Lung (tissue), 12 donors: Measurements from ENCODE around the gene ITPR1. TPM values are rescaled to one million over a fixed set of nuclear protein-coding genes. Genes with fewer than 3 reads are reported as not detected.

Experiments used
- ATAC-seq: fragments of 200-7000 bp; cut with Tn5 transposase; one replicate; pipeline ENCODE4 v1.9.1; 2020; ENCODE audit warnings: moderate number of reproducible peaks; ENCODE audit not compliant: insufficient read depth, low FRiP score
- DNase-seq, 3 donors: peaks; one replicate each; pipeline ENCODE4 v3.0.0-alpha.2; 2013 to 2017
- H3K27ac ChIP-seq, 2 donors: one replicate each; pipeline ENCODE4 v1.5.1; 2013; ENCODE audit warnings: mild to moderate bottlenecking in 2 of 2, moderate library complexity in 2 of 2, control low read depth in 1 of 2, inconsistent platforms in 1 of 2, low read depth in 1 of 2, low read length in 1 of 2
- H3K27me3 ChIP-seq, 3 donors: one replicate each; pipeline ENCODE4 v1.5.1; 2013; ENCODE audit warnings: low read length in 2 of 3; ENCODE audit not compliant: control insufficient read depth in 3 of 3, insufficient read depth in 3 of 3
- H3K36me3 ChIP-seq, 4 donors: one replicate each; pipeline ENCODE4 v1.5.1; 2013; ENCODE audit warnings: low read length in 4 of 4, mild to moderate bottlenecking in 1 of 4, moderate library complexity in 1 of 4; ENCODE audit not compliant: control insufficient read depth in 4 of 4, insufficient read depth in 4 of 4
- H3K4me1 ChIP-seq, 5 donors: one replicate each; pipeline ENCODE4 v1.5.1; 2013; ENCODE audit warnings: low read length in 5 of 5, mild to moderate bottlenecking in 2 of 5, moderate library complexity in 1 of 5; ENCODE audit not compliant: control insufficient read depth in 5 of 5, insufficient read depth in 5 of 5
- H3K4me3 ChIP-seq: one replicate; pipeline ENCODE4 v1.5.1; 2013; ENCODE audit warnings: mild to moderate bottlenecking, control low read depth, moderate library complexity
- H3K9ac ChIP-seq, 2 donors: one replicate each; pipeline ENCODE4 v1.5.1; 2013; ENCODE audit warnings: low read length in 2 of 2, control low read depth in 1 of 2; ENCODE audit not compliant: insufficient read depth in 1 of 2
- H3K9me3 ChIP-seq, 4 donors: one replicate each; pipeline ENCODE4 v1.5.1; 2013; ENCODE audit warnings: low read length in 3 of 4, mild to moderate bottlenecking in 1 of 4, moderate library complexity in 1 of 4; ENCODE audit not compliant: control insufficient read depth in 4 of 4, insufficient read depth in 3 of 4
- WGBS, 2 donors: extraction: QIAGEN DNeasy Blood & Tissue Kit; methylation state at CpG; one replicate each; pipeline ENCODE4 v1.1.7; 2013; 5-methylcytosine and 5-hydroxymethylcytosine counted together
- polyA plus RNA-seq, 2 donors: library from polyadenylated mRNA; stranded (reverse); fragments of 200-250 nt; gene quantifications; one replicate each; pipeline ENCODE4 v1.2.1, GENCODE V29; 2013
- total RNA-seq, 2 donors: library from RNA; depleted of rRNA in 1 of 2; stranded (reverse); fragments of >200 nt in 1 of 2; gene quantifications; one replicate each; pipeline ENCODE4 v1.2.1, GENCODE V29; 2014 to 2021
- TF ChIP-seq, protein P1 (sequence below): IDR thresholded peaks from 2 replicates; pipeline ENCODE4 v1.5.1; 2012; ENCODE audit warnings: mild to moderate bottlenecking; ENCODE audit errors: control extremely low read depth, extremely low read depth
- donor health status: control.
- donor health status: control.
- donor health status: Bipolar disorder and iron deficiency.
- donor health status: healthy.
- donor health status: DM: yes; HTN: yes; CAD: no.

ITPR1 gene
- total and polyA plus RNA-seq, 4 donors = 12.4 to 152 (median 44.1) TPM

- TF ChIP-seq, protein P1, sequence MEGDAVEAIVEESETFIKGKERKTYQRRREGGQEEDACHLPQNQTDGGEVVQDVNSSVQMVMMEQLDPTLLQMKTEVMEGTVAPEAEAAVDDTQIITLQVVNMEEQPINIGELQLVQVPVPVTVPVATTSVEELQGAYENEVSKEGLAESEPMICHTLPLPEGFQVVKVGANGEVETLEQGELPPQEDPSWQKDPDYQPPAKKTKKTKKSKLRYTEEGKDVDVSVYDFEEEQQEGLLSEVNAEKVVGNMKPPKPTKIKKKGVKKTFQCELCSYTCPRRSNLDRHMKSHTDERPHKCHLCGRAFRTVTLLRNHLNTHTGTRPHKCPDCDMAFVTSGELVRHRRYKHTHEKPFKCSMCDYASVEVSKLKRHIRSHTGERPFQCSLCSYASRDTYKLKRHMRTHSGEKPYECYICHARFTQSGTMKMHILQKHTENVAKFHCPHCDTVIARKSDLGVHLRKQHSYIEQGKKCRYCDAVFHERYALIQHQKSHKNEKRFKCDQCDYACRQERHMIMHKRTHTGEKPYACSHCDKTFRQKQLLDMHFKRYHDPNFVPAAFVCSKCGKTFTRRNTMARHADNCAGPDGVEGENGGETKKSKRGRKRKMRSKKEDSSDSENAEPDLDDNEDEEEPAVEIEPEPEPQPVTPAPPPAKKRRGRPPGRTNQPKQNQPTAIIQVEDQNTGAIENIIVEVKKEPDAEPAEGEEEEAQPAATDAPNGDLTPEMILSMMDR = no peak
- Histone ChIP-seq H3K27ac (no peak overlapping the region), H3K27me3 (no peaks in the 10 kb centered on the region), H3K9me3 (no peaks in the 10 kb centered on the region), H3K4me1 (peaks cover 0 to 15% (median 0%) of the 10 kb centered on the region in 5 donors), H3K36me3 (no peaks in the 10 kb centered on the region), H3K4me3 (no peak overlapping the region), H3K9ac (no peak overlapping the region)
- ATAC-seq (no peak), DNase-seq (no peak)
- 64 to 74% methylated on average over 5 of the region's 5 CpGs for WGBS, 2 donors
Measured at GRCh38 chr3:4850211-4850927, 357.2 kb downstream of the ITPR1 start.

DNA sequence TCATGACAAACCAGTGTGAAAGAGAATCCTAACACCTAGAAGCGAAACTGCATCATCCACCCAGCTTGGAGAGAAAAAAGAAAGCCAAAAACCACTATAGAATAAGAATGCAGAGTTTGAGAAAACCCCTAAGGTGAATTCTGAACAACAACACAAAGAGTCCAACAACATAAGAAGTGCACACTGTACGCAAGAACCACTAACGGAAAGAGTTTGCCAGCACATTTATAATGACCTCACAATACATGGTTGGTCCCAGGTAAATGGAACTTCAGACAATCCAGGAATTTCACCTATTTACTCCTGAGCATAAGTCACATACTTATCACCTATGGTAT is 357.7 kb downstream of the ITPR1 start:
- Histone ChIP-seq H3K9me3 (no peaks in the 10 kb centered on the region), H3K4me3 (no peak overlapping the region), H3K36me3 (no peaks in the 10 kb centered on the region), H3K27me3 (no peaks in the 10 kb centered on the region), H3K9ac (no peak overlapping the region), H3K27ac (no peak overlapping the region), H3K4me1 (peaks cover 0 to 15% (median 0%) of the 10 kb centered on the region in 5 donors)
- TF ChIP-seq, protein P1 = no peak
- no peak for ATAC-seq
- WGBS, 2 donors = 89% methylated on average over 3 of the region's 3 CpGs
- no peak for DNase-seq

DNA sequence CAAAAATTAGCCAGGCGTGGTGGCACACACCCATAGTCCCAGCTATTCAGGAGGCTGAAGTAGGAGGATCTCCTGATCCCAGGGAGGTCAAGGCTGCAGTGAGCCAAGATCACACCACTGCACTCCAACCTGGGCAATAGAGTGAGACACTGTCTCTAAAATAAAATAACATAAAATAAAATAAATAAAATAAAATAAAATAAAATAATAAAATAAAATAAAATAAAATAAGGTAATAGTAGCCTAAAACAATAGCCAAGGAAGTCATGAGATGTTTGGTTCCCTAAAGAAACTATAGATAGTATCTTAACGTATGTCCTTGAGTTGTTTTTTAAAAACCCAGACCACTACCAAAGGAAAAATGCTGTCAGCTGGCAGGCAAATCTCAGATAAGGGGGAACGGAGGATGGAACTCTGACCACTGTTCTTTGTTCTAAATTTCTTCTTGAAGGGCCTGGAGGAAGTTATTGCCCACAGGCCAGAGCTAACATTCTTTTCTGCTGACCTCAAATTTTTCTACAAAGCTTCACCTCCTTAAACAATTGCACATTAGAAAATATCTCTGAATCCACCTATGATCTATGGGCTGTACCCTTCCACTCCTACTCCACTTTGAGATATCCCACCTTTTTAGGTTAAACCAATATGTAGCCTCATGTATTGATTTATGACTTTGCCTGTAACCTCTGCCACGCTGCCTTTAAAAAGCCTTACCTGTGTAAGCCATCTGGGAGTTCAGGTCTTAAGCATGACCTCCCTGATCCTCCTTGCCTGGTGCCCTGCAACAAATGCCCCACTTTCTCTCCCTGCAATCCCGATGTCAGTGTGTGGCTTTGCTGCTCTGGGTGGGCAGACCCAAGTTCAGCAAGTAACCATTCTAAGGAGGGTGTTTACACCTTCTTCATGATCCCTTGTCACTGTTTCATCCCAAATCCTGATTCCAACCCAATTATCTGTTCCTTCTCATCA is 359.9 kb downstream of the ITPR1 start:
- 70 to 75% methylated on average over 5 of the region's 5 CpGs for WGBS, 2 donors
- Histone ChIP-seq H3K27me3 (no peaks in the 10 kb centered on the region), H3K27ac (no peak overlapping the region), H3K36me3 (no peaks in the 10 kb centered on the region), H3K4me1 (peaks cover 0 to 15% (median 0%) of the 10 kb centered on the region in 5 donors), H3K9ac (no peak overlapping the region), H3K9me3 (no peaks in the 10 kb centered on the region), H3K4me3 (no peak overlapping the region)
- TF ChIP-seq, protein P1 = no peak
- ATAC-seq (no peak), DNase-seq (no peak)
